Peyer's patch (tissue), 4 donors: Measurements from ENCODE around the gene BPI.
A peak's percentile ranks its signal among the peaks of the same experiment; 100 is the strongest.

Experiments used
- CTCF ChIP-seq, 6 experiments: fragments of 450-650 bp in 4 of 6; fragments of 200-600 bp in 2 of 6; sonication (generic) in 1 of 6; IDR thresholded peaks; one replicate each; pipeline ENCODE4 v1.5.1; 2017 to 2019; ENCODE audit warnings: antibody characterized with exemption in 6 of 6, mild to moderate bottlenecking in 3 of 6, moderate library complexity in 1 of 6
- POLR2A ChIP-seq, 2 donors: fragments of 450-650 bp; IDR thresholded peaks; one replicate each; pipeline ENCODE4 v1.5.1; 2017; ENCODE audit warnings: antibody characterized with exemption in 2 of 2, mild to moderate bottlenecking in 2 of 2, moderate library complexity in 2 of 2

GRCh38 chr20:38290829-38291814 is 12.8 kb upstream of the BPI start:
- TF ChIP-seq POLR2A (IDR thresholded peaks at IDR 0.05) (no peak), CTCF (IDR thresholded peaks at IDR 0.05) (peak in 2 of 6 experiments; percentile 23 to 24)
